ENCODE data around the gene DOK5. TPM values are rescaled to one million over a fixed set of nuclear protein-coding genes. Genes with fewer than 3 reads are reported as not detected.

DOK5 gene
- total and polyA plus RNA-seq, 2 donors (not counting 3 experiments of a cell fraction or from before 2014, with no cell fraction given) = 3.5 to 14.2 TPM

DNA sequence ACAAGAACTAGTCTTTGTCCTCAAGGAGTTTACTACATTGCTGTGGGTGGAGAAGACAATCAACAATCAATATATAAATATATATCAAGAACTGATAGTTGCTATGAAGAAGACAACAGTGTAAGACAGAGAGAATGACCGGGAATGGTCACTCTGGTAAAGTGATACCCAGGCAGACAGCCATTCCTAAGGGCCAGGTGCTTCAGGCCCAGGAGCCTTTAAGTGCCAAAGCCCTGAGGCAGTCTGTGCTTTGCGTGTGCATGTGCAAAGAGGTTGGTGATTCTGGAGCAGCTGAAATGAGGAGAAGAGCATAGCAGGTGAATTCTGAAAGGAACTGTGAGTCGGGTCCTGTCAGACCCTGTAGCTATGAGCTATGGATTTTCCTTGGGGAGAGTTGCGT is 154.2 kb downstream of the DOK5 start:
- ChIA-PET POLR2A (no interaction called here), CTCF (no interaction called here)
- BruUV-seq (replicated peaks) = no TSS peak
- H2AFZ ChIP-seq (ENCODE audit: low read depth, low read length) = no peak overlapping the region
- H3K27me3 ChIP-seq (ENCODE audit: control insufficient read depth in 2 of 2, insufficient read depth in 2 of 2, low read length in 2 of 2) = peaks cover 0 to 1% of the 10 kb centered on the region in 2 experiments
- H3K9me3 ChIP-seq (replicated peaks; ENCODE audit: control insufficient read depth, insufficient read depth, low read length) = no peaks in the 10 kb centered on the region
- TF ChIP-seq POLR2AphosphoS5 (IDR thresholded peaks at IDR 0.05; ENCODE audit: insufficient read depth, low read depth, low read length) (no peak), MYC (IDR thresholded peaks at IDR 0.05; ENCODE audit: low read depth, low read length) (no peak), EZH2 (IDR thresholded peaks at IDR 0.05; ENCODE audit: borderline replicate concordance, low read depth, low read length, severe bottlenecking) (no peak), JUN (IDR thresholded peaks at IDR 0.05; ENCODE audit: borderline replicate concordance, insufficient read depth, insufficient read length, low read depth) (no peak)
- TF ChIP-seq, protein P1, sequence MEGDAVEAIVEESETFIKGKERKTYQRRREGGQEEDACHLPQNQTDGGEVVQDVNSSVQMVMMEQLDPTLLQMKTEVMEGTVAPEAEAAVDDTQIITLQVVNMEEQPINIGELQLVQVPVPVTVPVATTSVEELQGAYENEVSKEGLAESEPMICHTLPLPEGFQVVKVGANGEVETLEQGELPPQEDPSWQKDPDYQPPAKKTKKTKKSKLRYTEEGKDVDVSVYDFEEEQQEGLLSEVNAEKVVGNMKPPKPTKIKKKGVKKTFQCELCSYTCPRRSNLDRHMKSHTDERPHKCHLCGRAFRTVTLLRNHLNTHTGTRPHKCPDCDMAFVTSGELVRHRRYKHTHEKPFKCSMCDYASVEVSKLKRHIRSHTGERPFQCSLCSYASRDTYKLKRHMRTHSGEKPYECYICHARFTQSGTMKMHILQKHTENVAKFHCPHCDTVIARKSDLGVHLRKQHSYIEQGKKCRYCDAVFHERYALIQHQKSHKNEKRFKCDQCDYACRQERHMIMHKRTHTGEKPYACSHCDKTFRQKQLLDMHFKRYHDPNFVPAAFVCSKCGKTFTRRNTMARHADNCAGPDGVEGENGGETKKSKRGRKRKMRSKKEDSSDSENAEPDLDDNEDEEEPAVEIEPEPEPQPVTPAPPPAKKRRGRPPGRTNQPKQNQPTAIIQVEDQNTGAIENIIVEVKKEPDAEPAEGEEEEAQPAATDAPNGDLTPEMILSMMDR (IDR thresholded peaks at IDR 0.05; ENCODE audit: extremely low read depth in 1 of 2, insufficient read depth in 1 of 2, low read depth in 1 of 2, low read length in 2 of 2) = no peak
- H3K27ac ChIP-seq (ENCODE audit: insufficient read depth, low read depth, low read length) = no peak overlapping the region
- no peaks in the 10 kb centered on the region for H3K4me1 ChIP-seq (ENCODE audit: control insufficient read depth, extremely low read depth, insufficient read depth, low read length)
- H3K9ac ChIP-seq (replicated peaks; ENCODE audit: extremely low read depth, insufficient read depth, low read length) = no peak overlapping the region
- dilution Hi-C loops (cut with MboI; ENCODE audit: extremely low pct_ligation_motif_present, low sequenced_read_pairs) (no loop called here), intact Hi-C loops (cut with micrococcal nuclease) (no loop called here)
- DNase-seq (ENCODE audit: low read depth, low spot score) (no peak), FAIRE-seq (no peak)
- no peaks in the 10 kb centered on the region for H3K79me2 ChIP-seq (ENCODE audit: control insufficient read depth, insufficient read depth, low read length)
- no peaks in the 10 kb centered on the region for H3K36me3 ChIP-seq (ENCODE audit: control insufficient read depth in 2 of 2, extremely low read depth in 1 of 2, insufficient read depth in 2 of 2, low read length in 2 of 2)
- H3K9me1 ChIP-seq (replicated peaks; ENCODE audit: control insufficient read depth, extremely low read depth, insufficient read depth, low read length) = no peaks in the 10 kb centered on the region
- H3K4me2 ChIP-seq (ENCODE audit: insufficient read depth, low read length) = no peak overlapping the region
- no peak overlapping the region for H3K4me3 ChIP-seq (replicated peaks in 1 of 3; ENCODE audit: insufficient read depth in 1 of 3, low read depth in 1 of 3, low read length in 3 of 3)
- H4K20me1 ChIP-seq (replicated peaks; ENCODE audit: control insufficient read depth, extremely low read depth, insufficient read depth, low read length) = no peaks in the 10 kb centered on the region

DNA sequence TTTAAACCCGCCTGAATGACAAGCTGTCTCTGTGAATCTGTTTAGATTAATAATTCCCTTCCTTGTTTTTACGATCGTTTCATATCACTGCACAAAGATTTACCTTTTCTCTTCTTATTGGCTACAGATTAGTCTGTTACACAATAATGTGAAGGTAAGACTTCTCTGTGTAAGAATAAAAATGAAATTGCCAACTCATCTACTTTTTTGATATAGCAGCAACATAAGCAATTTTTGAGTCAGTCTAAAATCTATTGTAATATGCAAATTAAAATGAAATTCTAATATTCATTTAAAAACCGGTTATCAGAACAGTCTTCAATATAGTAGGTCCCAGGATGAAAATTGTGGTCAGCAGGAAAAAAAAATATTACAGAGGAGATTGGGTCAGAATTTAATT is 155.2 kb downstream of the DOK5 start:
- H3K9me3 ChIP-seq (replicated peaks; ENCODE audit: control insufficient read depth, insufficient read depth, low read length) = no peaks in the 10 kb centered on the region
- H3K27me3 ChIP-seq (ENCODE audit: control insufficient read depth in 2 of 2, insufficient read depth in 2 of 2, low read length in 2 of 2) = peaks cover 0 to 1% of the 10 kb centered on the region in 2 experiments
- no peaks in the 10 kb centered on the region for H3K9me1 ChIP-seq (replicated peaks; ENCODE audit: control insufficient read depth, extremely low read depth, insufficient read depth, low read length)
- no peak overlapping the region for H3K9ac ChIP-seq (replicated peaks; ENCODE audit: extremely low read depth, insufficient read depth, low read length)
- H3K4me2 ChIP-seq (ENCODE audit: insufficient read depth, low read length) = no peak overlapping the region
- no peak for DNase-seq (ENCODE audit: low read depth, low spot score)
- no peak for FAIRE-seq
- no peaks in the 10 kb centered on the region for H3K4me1 ChIP-seq (ENCODE audit: control insufficient read depth, extremely low read depth, insufficient read depth, low read length)
- no peak overlapping the region for H3K27ac ChIP-seq (ENCODE audit: insufficient read depth, low read depth, low read length)
- H3K4me3 ChIP-seq (replicated peaks in 1 of 3; ENCODE audit: insufficient read depth in 1 of 3, low read depth in 1 of 3, low read length in 3 of 3) = no peak overlapping the region
- BruUV-seq (replicated peaks) = no TSS peak
- CTCF ChIA-PET = no interaction called here
- intact Hi-C loops (cut with micrococcal nuclease) (no loop called here), dilution Hi-C loops (cut with MboI; ENCODE audit: extremely low pct_ligation_motif_present, low sequenced_read_pairs) (no loop called here)
- POLR2A ChIA-PET = no interaction called here
- H3K79me2 ChIP-seq (ENCODE audit: control insufficient read depth, insufficient read depth, low read length) = no peaks in the 10 kb centered on the region
- TF ChIP-seq POLR2AphosphoS5 (IDR thresholded peaks at IDR 0.05; ENCODE audit: insufficient read depth, low read depth, low read length) = no peak
- TF ChIP-seq EZH2 (IDR thresholded peaks at IDR 0.05; ENCODE audit: borderline replicate concordance, low read depth, low read length, severe bottlenecking) = no peak
- no peaks in the 10 kb centered on the region for H3K36me3 ChIP-seq (ENCODE audit: control insufficient read depth in 2 of 2, extremely low read depth in 1 of 2, insufficient read depth in 2 of 2, low read length in 2 of 2)
- no peaks in the 10 kb centered on the region for H4K20me1 ChIP-seq (replicated peaks; ENCODE audit: control insufficient read depth, extremely low read depth, insufficient read depth, low read length)
- H2AFZ ChIP-seq (ENCODE audit: low read depth, low read length) = no peak overlapping the region
